GM19395 (cell line): ENCODE results near the gene EXTL1.

ENCODE experiments used
- ATAC-seq: cut with Tn5 transposase; IDR thresholded peaks from one replicate; pipeline ENCODE4 v1.9.1; 2021; ENCODE audit warnings: mild to moderate bottlenecking, moderate library complexity; ENCODE audit not compliant: unreplicated experiment

EXTL1 gene

DNA sequence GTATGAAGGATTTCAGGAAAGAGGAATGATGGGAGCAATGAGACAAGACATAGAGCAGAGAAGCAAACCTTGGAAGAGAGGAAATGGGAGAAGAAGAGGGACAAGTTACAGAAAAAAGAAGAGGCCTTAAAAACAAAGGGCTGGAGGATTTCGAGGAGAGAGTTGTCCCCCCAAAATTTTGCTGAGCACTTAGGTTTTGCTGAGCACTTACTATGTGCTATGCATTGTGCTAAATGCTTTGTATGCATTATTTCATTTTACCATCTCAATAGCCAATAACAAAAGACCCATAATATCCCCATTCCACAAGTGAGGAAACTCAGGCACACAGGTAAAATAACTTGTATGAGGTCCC is 48.3 kb downstream of the EXTL1 start:
- no peak for ATAC-seq

DNA sequence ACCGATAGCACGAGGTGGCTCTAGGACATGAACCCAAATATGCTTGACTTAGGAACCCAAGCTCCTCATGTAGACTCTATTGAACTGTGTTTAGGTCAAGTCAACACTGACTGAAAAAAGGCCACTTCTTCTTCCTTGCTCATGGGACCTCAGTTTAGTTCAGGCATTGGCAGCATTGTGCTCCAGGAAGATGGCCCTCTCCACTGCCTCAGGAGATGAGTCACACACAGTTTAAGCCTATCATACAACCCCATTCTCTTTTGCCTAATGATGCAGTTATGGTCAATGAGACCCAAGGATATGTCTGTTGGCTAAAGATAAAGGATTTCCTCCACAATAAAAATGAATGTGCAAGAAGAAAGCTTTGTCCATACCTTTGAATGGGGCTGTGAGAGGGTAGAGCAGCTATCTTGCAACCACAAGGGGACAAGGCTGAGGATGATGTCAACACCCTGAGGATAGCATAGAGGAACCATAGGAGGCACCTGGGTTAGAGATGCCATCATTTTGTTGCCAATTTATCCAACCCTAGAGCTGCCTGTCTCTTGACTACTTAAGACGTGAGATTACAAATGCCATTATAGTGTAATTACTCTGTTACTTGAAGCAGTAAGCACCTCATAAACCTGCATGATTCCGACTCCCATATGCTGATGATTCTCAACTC is 48.9 kb downstream of the EXTL1 start:
- no peak for ATAC-seq

- ATAC-seq: no peak
Observed at GRCh38 chr1:26070963-26071342, 49.4 kb downstream of the EXTL1 start.

GRCh38 chr1:26072305-26072704 is 50.7 kb downstream of the EXTL1 start:
- no peak for ATAC-seq

GRCh38 chr1:26075421-26076144 is 54.0 kb downstream of the EXTL1 start:
- no peak for ATAC-seq

GRCh38 chr1:26077524-26077923 is 55.9 kb downstream of the EXTL1 start:
- ATAC-seq: no peak

DNA sequence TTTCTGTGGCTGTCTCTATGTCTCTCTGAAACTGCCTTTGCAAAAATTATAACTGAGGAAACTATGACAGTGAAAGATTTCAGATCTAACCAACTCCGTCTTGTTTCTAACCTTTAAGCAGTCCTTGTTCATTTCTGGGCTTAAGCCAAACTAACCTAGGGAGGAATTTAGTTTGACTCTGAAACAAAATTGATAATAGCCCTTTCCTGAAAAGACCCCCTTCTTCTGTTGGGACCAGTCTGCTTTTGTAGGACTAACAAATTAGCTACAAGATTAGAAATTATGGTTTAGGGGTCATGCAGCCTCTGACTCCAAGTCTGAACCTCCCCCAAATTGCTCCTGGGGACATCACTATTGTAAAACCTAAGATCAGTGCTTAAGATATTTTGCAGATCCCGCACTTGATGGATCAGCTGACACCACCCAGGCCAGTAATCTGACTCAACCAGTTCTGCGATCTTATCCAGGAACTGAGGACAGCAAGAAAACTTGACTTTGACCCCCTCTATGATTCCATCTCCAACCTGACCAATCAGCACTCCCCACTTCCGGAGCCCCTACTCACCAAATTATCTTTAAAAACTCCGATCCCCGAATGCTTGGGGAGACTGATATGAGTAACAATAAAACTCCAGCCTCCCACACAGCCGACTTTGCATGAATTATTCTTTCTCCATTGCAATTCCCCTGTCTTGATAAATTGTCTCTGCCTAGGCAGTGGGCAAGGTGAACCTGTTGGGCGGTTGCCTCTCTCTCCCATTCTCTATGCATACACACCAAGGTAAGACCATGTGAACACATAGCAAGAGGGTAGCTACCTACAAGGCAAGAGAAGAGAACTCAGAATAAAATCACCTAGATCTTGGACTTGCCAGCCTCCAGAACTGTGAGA is 57.0 kb downstream of the EXTL1 start:
- ATAC-seq: no peak

DNA sequence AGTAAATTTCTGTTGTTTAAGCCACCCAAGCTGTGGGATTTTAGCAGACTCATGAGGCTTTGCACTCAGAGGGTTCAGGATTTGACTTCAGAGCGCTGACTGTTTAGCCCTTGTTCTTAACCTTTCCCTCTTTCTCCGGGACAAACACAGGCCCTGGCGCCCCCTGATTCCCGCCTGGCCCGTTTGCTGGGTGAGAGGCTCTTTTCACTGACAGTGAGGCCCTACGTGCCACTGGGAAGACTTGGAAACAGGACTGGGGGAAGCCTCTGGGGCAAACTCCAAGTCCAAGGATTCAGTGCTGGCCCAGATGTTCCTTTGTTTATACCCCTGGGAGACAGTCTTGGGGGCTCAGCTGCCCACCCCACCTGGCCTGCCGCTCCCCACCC is 57.6 kb downstream of the EXTL1 start:
- ATAC-seq: no peak

- ATAC-seq: no peak
Observed at GRCh38 chr1:26079960-26080814, 58.6 kb downstream of the EXTL1 start.

DNA sequence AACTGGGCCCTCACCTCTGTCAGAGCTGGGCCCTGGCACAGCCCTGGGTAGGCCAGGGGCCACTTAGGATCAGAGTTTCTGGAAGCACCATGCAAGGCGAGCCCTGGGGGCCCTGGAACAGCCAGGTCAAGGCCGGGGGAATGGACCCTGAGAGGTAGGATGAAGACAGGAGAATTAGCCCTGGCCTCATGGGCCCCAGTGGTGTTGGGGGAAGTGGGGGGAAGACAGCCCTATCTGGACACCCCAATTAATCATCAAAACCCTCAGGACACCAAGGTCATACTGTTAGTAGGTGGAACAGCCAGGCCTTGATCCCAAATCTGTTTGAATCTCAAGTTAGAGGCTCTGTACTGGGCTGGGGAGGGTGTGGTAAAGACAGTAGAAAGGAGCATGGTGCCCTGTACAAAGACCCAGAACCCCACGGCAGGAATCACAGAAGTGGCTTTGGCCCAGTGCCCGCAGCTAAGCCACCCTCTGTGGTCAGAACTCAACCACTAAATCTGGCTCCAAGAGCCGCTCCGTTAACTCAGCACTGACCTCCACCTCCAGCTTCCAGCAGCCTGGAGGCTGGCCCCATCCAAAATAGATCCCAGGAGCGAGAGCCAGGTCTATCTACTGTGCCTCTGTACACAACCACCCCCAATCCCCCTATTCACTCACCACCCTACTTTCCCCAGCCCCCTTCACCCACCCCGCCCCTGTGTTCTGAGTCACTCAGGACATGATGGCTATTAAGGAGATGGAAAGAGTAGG is 59.9 kb downstream of the EXTL1 start:
- no peak for ATAC-seq

DNA sequence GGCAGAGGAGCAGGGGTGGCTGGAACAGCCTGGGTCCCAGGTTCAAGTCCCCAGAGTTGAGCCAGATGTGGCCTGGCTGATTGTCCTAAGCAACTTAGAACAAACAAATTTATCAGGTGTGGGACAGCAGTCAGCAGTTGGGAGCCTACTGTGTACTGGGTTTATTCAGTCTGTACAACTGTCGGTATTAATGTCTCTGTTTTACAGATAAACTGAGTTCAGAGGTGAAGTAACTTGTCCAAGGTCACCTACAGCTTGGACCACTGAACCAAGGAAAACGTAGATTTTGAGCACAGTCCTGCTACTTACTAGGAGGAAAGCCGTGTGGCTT is 60.4 kb downstream of the EXTL1 start:
- ATAC-seq: no peak

DNA sequence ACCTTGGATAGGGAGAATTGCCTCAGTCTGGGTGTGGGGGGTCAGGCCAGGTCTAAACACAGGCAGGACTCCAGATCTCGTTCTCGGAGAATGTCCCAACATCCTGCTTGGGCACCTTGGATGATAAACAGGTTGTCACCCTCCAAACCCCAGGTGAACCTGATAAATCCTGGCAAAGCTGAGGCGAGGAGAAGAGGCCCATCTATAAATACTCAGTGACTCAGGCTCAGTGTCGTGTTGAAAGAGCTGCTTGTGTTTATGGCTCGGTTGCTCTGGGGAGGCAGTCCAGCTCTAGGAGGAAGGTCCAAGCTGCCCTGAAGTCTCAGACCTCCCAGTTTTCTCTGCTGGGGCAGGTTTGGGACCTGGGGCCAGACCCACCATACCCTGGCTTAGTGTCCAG is 61.6 kb downstream of the EXTL1 start:
- ATAC-seq: no peak

DNA sequence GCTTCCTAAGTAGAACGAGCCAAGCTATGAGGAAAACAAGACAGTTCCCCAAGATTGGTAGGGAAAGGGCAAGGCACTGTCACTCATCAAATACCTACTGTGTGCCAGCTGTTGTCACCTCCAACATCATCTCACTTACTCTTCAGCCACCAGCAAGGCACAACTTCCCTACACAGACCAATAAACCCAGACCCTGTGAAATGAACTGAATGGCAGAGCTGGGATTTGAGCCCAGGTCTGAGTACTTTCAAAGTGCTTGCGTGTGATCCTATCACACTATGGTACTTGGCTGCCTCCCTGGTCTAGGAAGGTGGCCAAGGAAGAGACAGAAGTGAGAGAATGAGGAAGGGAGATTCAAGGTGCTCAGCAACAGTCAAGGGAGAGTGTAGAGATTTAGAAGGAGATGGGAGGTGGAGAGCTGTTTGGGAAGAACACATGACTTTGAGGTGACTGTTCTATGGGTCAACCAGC is 62.6 kb downstream of the EXTL1 start:
- ATAC-seq: no peak

DNA sequence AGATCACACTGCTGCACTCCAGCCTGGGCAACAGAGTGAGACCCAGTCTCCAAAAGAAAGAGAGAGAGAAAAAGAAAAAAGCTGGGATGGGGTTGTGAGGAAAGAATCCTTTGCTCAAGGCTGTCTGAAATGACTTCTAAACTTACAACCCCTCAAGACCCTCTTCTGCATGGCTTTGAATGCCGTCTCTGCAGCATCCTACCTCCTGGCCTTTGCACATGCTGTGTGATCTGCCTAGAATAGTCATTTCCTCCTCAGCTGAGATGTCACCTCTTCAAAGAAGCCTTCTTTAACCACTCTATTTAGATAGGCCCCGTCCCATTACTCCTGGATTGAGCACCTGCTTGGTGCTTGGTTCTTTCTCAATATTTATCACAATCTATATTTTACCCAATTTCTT is 63.3 kb downstream of the EXTL1 start:
- ATAC-seq: no peak
